Measurements from ENCODE around the gene OLAH.
A peak's percentile ranks its signal among the peaks of the same experiment; 100 is the strongest.
"Not testable (repeated sequence)": the region's sequence is repeated elsewhere in the genome, so short reads cannot be mapped to it uniquely, and the experiment has no call there.

The OLAH gene

GRCh38 chr10:15043674-15044073 lies at the start of gene OLAH:
Gene OLAH (plus strand): TSS chr10:15043943. CDS start chr10:15047289, 3,346 bp downstream.
- H3K9me3 Mint-ChIP-seq: peaks cover 4% of the 10 kb centered on the region
- H3K36me3 Mint-ChIP-seq (ENCODE audit: low read depth): no peaks in the 10 kb centered on the region
- ATAC-seq (no peak), DNase-seq (no peak)
- no peaks in the 10 kb centered on the region for H3K27me3 Mint-ChIP-seq
- H3K4me1 Mint-ChIP-seq: peaks cover 5% of the 10 kb centered on the region
- no peak within 1 kb of the TSS for H3K4me3 Mint-ChIP-seq
- H3K27ac Mint-ChIP-seq: no peak within 1 kb of the TSS

GRCh38 chr10:14995964-14996565 lies 47.7 kb upstream of the OLAH start:
- H3K4me3 Mint-ChIP-seq: no peak overlapping the region
- no peaks in the 10 kb centered on the region for H3K9me3 Mint-ChIP-seq
- H3K4me1 Mint-ChIP-seq: peaks cover 2% of the 10 kb centered on the region
- H3K27me3 Mint-ChIP-seq: peaks cover 3% of the 10 kb centered on the region
- DNase-seq: no peak
- H3K27ac Mint-ChIP-seq: no peak overlapping the region
- no peaks in the 10 kb centered on the region for H3K36me3 Mint-ChIP-seq (ENCODE audit: low read depth)
- no peak for ATAC-seq

GRCh38 chr10:15013530-15013929 lies 30.2 kb upstream of the OLAH start:
- not testable (repeated sequence) for H3K27ac Mint-ChIP-seq; H3K9me3 Mint-ChIP-seq; ATAC-seq; DNase-seq; H3K4me1 Mint-ChIP-seq; H3K36me3 Mint-ChIP-seq (ENCODE audit: low read depth); H3K27me3 Mint-ChIP-seq; H3K4me3 Mint-ChIP-seq

- DNase-seq (no peak), ATAC-seq (no peak)
- Mint-ChIP-seq H3K4me3 (no peak overlapping the region), H3K4me1 (no peaks in the 10 kb centered on the region), H3K27ac (no peak overlapping the region), H3K9me3 (no peaks in the 10 kb centered on the region), H3K27me3 (peaks cover 1% of the 10 kb centered on the region), H3K36me3 (ENCODE audit: low read depth) (no peaks in the 10 kb centered on the region)
Observed at GRCh38 chr10:15015451-15015850, 28.3 kb upstream of the OLAH start.

GRCh38 chr10:15020966-15021365 lies 22.8 kb upstream of the OLAH start:
- H3K4me1 Mint-ChIP-seq; DNase-seq; H3K4me3 Mint-ChIP-seq; H3K27me3 Mint-ChIP-seq; ATAC-seq; H3K27ac Mint-ChIP-seq; H3K36me3 Mint-ChIP-seq (ENCODE audit: low read depth); H3K9me3 Mint-ChIP-seq: not testable (repeated sequence)

GRCh38 chr10:15023079-15023478 lies 20.7 kb upstream of the OLAH start:
- H3K27ac Mint-ChIP-seq; H3K36me3 Mint-ChIP-seq (ENCODE audit: low read depth); H3K4me3 Mint-ChIP-seq; DNase-seq; H3K27me3 Mint-ChIP-seq; H3K9me3 Mint-ChIP-seq; ATAC-seq; H3K4me1 Mint-ChIP-seq: not testable (repeated sequence)

- H3K9me3 Mint-ChIP-seq; H3K36me3 Mint-ChIP-seq (ENCODE audit: low read depth); H3K27ac Mint-ChIP-seq; H3K4me1 Mint-ChIP-seq; ATAC-seq; DNase-seq; H3K4me3 Mint-ChIP-seq; H3K27me3 Mint-ChIP-seq: not testable (repeated sequence)
Observed at GRCh38 chr10:15024017-15025004, 19.4 kb upstream of the OLAH start.

- not testable (repeated sequence) for H3K27ac Mint-ChIP-seq; H3K27me3 Mint-ChIP-seq; DNase-seq; H3K4me1 Mint-ChIP-seq; H3K4me3 Mint-ChIP-seq; H3K36me3 Mint-ChIP-seq (ENCODE audit: low read depth); ATAC-seq; H3K9me3 Mint-ChIP-seq
Observed at GRCh38 chr10:15025040-15025439, 18.7 kb upstream of the OLAH start.

- Mint-ChIP-seq H3K27ac (no peak overlapping the region), H3K9me3 (no peaks in the 10 kb centered on the region), H3K27me3 (no peaks in the 10 kb centered on the region), H3K4me3 (no peak overlapping the region), H3K36me3 (ENCODE audit: low read depth) (no peaks in the 10 kb centered on the region), H3K4me1 (no peaks in the 10 kb centered on the region)
- ATAC-seq (no peak), DNase-seq (no peak)
Observed at GRCh38 chr10:15027741-15028140, 16.0 kb upstream of the OLAH start.

GRCh38 chr10:15035385-15036301 lies 8.1 kb upstream of the OLAH start:
- Mint-ChIP-seq H3K4me1 (no peaks in the 10 kb centered on the region), H3K9me3 (no peaks in the 10 kb centered on the region), H3K36me3 (ENCODE audit: low read depth) (no peaks in the 10 kb centered on the region), H3K27ac (no peak overlapping the region), H3K27me3 (no peaks in the 10 kb centered on the region), H3K4me3 (no peak overlapping the region)
- DNase-seq: peak; percentile 3
- ATAC-seq: no peak

GRCh38 chr10:15037691-15038090 lies 6.1 kb upstream of the OLAH start:
- no peak for ATAC-seq
- Mint-ChIP-seq H3K4me1 (no peaks in the 10 kb centered on the region), H3K27ac (no peak overlapping the region), H3K9me3 (no peaks in the 10 kb centered on the region), H3K27me3 (no peaks in the 10 kb centered on the region), H3K36me3 (ENCODE audit: low read depth) (no peaks in the 10 kb centered on the region), H3K4me3 (no peak overlapping the region)
- DNase-seq: no peak

- Mint-ChIP-seq H3K27ac (no peak overlapping the region), H3K9me3 (no peaks in the 10 kb centered on the region), H3K4me3 (no peak overlapping the region), H3K36me3 (ENCODE audit: low read depth) (no peaks in the 10 kb centered on the region), H3K4me1 (no peaks in the 10 kb centered on the region), H3K27me3 (no peaks in the 10 kb centered on the region)
- no peak for ATAC-seq
- no peak for DNase-seq
Observed at GRCh38 chr10:15038416-15038815, 5.3 kb upstream of the OLAH start.

GRCh38 chr10:15045380-15045779 lies 1.6 kb downstream of the OLAH start:
- no peak for ATAC-seq
- no peak for DNase-seq
- Mint-ChIP-seq H3K4me3 (no peak overlapping the region), H3K36me3 (ENCODE audit: low read depth) (no peaks in the 10 kb centered on the region), H3K27ac (no peak overlapping the region), H3K9me3 (peaks cover 4% of the 10 kb centered on the region), H3K4me1 (peaks cover 5% of the 10 kb centered on the region), H3K27me3 (no peaks in the 10 kb centered on the region)

- peaks cover 4% of the 10 kb centered on the region for H3K9me3 Mint-ChIP-seq
- DNase-seq (no peak), ATAC-seq (no peak)
- no peaks in the 10 kb centered on the region for H3K36me3 Mint-ChIP-seq (ENCODE audit: low read depth)
- no peaks in the 10 kb centered on the region for H3K27me3 Mint-ChIP-seq
- peaks cover 5% of the 10 kb centered on the region for H3K4me1 Mint-ChIP-seq
- H3K4me3 Mint-ChIP-seq: no peak overlapping the region
- H3K27ac Mint-ChIP-seq: no peak overlapping the region
Observed at GRCh38 chr10:15046626-15047025, 2.9 kb downstream of the OLAH start.
